ENCODE data around the gene BLOC1S4.

The BLOC1S4 gene

DNA sequence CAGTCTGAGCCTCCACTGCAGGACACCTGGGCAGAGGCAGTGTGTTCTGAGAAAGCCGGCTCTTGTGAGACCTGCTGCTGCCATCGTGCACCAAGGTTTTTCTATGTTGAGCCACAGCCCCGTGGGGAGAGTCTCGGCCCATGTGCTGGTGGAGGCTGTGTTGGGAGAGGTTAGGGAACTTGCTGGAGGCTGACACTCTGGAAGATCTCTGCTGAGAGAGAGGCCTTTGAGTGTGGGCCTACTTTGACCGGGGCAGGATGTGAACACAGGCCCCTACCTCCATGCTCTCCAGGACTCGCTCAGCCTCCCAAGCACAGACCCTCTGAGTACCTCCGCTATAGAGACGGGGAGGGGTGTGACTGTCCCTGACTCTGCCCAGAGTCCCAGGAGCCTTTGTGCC is 23.6 kb upstream of the BLOC1S4 start:
- DNase-seq (ENCODE audit: low read depth in 2 of 2) = no peak

DNA sequence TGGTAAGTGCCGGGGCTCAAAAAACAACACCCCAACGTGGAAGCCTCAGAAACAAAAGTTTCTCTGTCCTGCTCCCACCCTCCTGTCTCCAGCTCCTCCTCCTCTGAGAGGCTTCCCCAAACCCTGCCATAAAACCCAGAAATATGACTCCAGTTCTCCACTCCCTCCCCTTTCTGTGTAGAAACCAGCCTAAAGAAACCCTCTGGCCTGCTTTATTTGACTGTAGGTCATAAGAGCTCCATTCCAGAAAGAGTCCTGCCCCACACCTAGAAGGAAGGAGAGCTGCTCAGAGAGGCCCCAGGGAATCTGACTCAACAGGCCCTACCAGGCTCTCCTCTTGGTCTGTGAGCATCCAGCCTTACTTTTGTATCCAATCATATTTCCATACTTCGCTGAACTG is 23.2 kb upstream of the BLOC1S4 start:
- no peak for DNase-seq (ENCODE audit: low read depth in 2 of 2)

DNA sequence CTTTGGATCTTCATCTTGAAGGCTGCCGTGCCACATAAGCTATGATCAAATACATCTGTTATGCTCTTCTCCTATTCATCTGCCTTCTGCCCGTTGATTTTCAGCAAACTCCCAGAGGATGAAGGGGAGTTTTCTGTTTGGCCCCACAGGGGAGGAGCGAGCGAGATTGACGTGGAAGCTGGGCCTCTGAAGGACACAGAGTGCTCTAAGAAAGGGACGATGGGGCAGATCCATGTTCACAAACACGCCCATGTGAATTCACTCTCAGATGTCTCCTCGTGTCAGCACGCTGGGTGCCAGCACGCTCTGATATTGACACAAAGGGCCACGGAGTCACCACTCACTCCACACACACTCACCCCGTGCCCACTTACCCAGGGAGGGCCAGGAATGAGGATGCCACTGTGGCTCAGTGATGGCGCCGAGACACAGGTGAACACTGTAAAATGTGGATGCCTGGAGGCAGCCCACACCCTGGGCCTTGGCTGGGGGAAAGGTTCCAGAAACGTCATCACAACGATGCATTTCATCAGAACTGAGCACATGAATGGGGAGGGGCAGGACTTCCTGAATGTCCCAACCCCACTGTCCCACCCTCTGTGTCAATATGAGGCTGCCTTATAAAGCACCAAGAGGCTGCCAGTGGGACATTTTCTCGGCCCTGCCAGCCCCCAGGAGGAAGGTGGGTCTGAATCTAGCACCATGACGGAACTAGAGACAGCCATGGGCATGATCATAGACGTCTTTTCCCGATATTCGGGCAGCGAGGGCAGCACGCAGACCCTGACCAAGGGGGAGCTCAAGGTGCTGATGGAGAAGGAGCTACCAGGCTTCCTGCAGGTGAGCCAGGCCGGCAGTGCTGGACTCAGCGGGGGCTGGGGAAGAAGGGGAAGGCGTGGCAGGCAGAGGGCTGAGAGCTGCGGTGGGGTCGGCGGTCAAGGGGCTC is 22.5 kb upstream of the BLOC1S4 start, which contains the start of gene S100P:
Gene S100P, plus strand, starts transcription at position 648 of the 946 bp plus-strand sequence. Its CDS starts 55 bp downstream, at position 703.
- DNase-seq (ENCODE audit: low read depth in 2 of 2) = no peak

DNA sequence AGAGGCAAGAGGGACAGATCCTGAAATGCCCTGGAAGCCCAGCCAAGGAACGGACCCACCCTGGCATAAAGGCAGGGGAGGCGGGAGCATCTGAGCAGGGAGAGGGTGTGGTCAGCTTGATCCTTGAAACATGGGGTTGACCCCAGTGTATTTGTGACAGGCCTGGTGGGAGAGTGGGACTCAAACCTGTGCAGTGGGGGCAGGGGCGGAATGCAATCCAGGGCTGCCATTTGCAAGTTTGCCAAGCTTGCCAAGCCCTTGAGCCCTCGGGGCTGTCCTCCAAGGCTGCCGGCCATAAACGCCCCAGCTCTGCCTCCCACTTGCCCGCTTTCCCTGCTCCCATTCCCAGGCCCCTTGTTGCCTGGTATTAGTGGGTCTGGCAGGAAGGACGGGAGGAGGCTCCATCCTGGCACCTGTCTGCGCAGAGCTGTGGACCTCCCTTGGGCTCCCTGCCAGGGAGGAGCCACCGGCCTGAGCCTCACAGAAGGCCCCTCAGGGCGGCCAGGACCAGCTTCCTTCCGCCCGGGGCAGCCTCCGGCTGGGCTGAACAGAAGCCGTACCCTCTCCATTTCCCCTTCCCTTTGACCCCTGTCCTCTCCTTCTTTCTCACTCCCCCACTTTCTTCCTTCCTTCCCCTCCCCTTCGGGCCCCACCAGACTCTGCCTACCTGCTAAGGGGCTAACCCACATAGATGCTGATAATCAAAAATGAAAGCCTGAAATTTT is 21.6 kb upstream of the BLOC1S4 start:
- DNase-seq (ENCODE audit: low read depth in 2 of 2) = no peak

DNA sequence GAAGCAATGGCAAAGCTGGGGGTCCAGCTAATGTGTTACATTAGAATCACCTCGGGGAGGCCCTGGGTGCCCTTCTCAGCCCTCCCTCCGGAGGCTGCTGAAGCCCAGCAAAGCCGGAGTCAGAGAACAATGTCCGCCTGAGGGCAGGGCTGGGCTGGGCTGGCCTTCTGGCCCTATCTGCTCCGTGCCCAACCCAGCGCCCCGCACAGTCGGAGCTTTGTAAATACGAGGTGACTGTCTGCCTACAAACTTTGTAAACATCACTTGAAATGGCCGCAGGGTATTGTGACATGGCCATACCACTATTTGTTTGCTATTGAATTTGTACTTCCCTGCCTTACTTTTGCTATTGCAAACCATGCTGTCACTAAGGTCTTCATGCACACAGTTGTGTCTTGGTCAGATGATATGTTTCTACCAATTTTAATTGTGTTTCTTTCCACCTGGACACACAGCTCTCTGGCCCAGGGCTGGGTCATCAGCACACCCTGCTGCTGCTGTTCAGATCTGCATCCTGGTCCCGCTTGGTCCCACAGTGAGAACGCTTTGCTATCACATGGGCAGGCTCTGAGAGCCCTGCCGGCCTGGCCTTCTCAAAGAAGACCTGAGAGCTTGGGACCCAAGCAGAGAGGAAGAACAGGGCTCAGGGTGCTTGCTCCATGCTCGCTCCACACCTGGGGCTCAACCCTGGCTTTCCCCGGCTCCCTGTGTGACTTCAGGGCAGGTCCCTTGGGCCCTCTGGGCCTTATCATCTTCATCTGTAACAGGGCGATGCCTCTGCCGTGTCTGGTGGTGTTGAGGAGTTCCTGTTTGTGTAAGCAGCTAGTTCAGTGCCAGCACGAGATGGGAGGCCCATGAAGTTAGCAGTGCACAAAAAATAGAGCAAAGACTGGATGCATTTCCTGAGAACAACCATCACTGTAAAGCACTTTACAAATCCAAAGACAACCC is 20.0 kb upstream of the BLOC1S4 start:
- no peak for DNase-seq (ENCODE audit: low read depth in 2 of 2)

DNA sequence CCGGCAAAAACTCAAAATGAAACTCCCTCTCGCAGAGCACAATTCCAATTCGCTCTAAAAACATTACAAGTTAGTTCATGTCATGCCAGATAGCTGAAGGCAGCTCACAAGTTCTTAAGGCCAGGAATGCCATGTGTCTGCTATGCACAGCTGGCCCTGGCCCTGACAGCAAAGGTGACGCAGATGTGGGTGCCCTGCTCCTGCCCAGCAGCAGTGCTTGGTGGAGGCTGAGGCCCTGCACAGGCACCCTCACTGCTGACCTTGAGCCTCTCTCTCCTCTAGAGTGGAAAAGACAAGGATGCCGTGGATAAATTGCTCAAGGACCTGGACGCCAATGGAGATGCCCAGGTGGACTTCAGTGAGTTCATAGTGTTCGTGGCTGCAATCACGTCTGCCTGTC is 19.4 kb upstream of the BLOC1S4 start:
- no peak for DNase-seq (ENCODE audit: low read depth in 2 of 2)

DNA sequence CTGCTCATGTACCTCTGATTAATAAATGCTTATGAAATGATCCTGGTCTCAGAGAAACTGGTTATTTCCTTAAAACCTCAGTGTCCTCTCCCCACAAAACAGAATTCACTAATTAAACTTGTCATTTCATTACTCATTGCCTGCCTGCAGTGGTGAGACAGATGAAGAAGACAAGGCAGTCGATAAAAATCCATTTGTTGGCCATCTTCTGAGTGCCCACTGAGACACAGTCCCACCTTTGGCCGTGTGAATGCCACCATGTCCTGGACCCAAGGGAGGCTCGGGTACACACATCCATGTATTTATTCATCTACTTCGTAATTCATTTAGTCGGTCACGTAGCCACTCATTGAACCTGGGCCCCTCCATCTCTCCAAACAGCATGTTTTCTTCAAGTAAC is 18.8 kb upstream of the BLOC1S4 start:
- no peak for DNase-seq (ENCODE audit: low read depth in 2 of 2)

DNA sequence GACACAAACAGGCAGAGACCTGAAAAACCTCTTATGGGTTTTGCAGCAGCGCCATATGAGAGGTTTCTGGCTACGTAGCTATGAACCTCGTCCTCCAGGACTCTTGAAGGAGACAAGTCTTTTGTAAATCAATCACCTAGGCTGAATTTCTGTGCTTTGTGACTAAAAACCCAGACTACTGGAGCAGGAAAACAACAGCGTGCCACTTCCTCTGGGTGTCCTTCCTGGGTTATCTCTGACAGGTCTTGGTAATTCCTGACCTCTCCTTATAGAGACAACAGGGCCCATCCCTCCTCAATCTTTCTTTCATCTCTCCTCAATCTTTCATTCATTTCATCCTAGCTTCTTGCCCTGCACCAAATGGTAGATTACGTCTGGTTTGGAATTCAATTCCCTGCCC is 16.6 kb upstream of the BLOC1S4 start:
- DNase-seq (ENCODE audit: low read depth in 2 of 2) = no peak

DNA sequence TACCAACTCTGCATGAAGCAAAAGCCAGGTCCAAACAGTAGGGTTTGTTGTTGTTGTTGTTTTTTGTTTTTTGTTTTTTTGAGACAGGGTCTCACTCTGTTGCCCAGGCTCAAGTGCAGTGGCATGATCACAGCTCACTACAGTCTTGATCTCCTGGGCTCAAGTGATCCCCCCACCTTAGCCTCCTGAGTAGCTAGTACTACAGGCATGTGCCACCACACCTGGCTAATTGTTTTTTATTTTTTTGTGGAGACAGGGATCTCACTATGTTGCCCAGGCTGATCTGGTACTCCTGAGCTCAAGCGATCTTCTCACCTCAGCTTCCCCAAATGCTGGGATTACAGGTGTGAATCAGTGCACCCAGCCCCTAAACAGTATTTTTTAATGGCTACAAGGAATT is 16.1 kb upstream of the BLOC1S4 start:
- DNase-seq (ENCODE audit: low read depth in 2 of 2) = no peak

DNA sequence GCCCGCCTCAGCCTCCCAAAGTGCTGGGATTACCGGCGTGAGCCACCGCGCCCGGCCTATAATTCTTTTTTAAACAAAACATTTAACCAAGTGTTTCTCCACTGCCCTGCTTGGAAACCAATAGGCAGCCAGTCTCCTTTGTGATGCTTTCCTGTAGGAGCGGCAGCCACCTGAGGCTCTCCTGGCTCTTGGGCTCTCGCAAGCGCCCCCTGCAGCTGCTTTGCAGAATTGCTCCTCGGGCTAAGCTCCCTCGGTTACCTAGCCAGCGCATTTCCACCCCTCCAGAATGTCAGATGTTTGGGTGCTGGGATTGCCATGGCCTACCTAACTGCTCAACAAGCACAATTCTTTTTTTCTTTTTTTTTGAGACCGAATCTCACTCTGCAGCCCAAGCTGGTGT is 14.6 kb upstream of the BLOC1S4 start:
- no peak for DNase-seq (ENCODE audit: low read depth in 2 of 2)

DNA sequence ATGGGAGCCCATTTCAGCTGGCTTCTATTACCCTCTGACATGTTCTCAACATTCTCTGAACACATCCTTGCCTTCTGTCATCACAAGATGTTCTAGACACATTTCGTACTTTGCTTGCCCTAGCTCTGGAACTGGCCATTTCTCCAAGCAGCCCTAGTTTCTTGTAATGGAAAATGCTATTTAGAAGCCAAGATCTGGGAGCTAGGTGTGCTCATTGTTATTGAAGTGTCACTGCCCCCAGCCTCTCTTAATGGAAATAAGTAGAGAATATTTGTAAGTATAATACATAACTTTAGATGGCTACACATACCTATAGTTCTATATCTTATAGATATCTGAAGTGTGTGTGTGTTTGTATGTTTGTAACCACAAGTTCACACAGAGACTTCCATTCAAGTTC is 13.2 kb upstream of the BLOC1S4 start:
- DNase-seq (ENCODE audit: low read depth in 2 of 2) = no peak

DNA sequence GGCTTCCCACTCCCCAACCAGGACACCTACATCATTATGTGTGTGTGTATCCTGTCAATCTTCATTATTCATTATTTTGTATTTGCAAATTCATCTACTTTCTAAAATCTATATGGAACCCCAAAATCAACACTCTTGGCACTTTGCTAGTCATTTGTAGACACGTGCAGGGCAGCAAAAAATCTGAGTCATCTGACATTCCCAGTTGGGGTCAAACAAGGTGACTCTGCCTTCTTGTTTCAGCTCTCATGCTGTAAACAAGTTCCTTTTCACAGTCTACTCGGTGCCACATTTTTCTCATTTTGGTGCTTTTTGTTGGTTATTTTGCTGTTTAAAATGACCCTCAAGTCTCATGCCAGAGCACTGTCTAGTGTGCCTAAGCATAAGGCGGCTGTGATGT is 12.2 kb upstream of the BLOC1S4 start:
- DNase-seq (ENCODE audit: low read depth in 2 of 2) = no peak

DNA sequence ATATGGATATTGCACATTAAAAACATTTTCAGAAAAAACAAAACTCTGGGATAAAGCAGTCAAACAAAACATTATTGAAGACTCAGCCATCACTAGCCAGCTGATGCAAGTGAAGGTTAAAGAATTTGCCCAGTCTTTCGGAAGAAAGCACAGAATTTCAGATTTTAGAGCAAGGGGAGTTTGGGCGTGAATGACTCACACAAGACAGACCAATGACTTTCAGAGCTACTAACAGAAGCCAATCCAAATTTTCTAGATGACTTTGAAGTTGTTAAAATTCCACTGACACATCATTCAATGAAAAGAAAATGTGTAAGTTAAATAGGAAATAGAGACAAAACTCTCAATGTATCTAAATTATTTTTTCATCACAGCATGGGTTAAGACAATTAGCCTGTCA is 10.3 kb upstream of the BLOC1S4 start:
- no peak for DNase-seq (ENCODE audit: low read depth in 2 of 2)

DNA sequence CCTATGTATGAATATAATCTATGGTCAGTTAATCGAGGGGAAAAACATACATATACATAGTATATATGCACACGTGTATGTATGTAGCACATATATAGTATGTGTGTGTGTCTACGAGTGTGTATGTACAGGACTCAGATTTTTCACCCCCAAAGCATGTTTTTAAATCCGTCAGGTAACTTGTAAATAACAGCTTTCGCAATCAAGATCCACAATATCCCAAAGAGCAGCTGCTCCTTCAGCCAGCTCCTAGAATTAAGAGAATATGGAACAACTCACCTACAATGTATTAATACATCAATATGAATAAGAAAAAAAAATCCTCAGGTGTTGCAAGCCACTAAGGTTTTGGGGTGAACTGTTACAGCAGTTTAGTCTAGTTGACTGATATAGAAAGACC is 9.8 kb upstream of the BLOC1S4 start:
- no peak for DNase-seq (ENCODE audit: low read depth in 2 of 2)

DNA sequence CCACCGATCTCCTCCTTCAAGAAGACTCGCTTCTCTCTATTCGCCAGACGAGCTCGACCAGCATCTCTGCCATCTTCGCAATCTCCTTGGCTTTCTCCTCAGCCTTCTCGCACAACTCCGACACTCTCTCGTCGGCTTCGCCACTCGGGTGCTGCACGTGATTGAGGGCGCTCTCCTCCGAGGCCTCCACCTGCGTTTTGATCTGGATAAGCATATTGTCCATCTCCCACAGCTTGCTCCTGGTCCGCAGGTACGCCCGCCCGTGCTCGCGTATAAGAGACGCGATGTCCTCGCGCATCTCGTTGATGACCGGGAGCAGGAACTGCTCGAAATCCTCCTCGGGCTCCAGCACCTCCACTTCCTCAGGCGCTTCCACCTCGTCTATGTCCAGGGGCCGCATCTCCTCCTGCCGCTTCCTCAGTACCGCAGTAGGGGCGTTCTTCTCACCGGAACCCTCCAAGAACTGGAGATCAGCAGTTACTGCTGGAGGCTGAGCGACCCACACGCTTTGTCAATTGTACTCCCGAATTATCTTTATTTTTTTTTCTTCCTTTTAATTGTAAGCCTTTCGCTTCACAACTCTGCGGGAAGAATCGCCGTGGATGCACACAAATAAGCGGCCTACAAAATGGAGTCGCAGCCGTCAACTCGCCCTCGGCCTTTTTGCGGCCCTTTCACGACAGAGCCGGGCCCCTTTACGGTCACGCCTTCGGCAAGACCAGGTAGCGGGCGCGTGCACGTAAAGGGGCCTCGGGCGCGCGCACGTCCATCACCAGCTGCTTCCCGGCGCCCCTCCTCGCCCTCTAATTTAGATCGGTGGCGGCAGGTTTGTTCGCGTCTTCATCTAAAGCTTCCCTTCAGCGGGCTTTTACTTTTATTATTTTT is 6.5 kb upstream of the BLOC1S4 start, which contains the start of gene MRFAP1L1:
Gene MRFAP1L1, minus strand, starts transcription at position 636 of the 885 bp plus-strand sequence. Its CDS starts 236 bp downstream, at position 400.
- DNase-seq (ENCODE audit: low read depth in 2 of 2) = peak; percentile 90 to 94

DNA sequence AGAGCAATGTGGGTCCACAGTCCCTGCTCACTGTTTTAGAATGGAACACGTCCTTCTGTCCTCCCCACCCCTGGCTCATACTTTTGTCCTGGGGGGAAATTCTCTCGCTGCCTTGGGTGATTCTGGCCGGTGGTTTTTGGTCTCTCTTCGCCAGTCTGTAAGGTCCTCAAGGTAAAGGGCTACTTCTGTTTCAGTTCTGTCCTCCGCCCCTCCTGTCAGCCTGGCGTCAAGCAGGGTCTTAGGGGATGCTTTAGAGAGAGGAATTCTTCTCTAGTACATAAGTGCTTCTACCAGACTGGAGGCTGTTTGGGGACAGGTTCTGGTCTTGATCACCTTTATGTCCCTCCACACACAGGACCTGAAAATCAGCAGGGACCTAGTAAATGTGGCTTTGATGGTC is 5.7 kb upstream of the BLOC1S4 start:
- DNase-seq (ENCODE audit: low read depth in 2 of 2) = no peak

DNA sequence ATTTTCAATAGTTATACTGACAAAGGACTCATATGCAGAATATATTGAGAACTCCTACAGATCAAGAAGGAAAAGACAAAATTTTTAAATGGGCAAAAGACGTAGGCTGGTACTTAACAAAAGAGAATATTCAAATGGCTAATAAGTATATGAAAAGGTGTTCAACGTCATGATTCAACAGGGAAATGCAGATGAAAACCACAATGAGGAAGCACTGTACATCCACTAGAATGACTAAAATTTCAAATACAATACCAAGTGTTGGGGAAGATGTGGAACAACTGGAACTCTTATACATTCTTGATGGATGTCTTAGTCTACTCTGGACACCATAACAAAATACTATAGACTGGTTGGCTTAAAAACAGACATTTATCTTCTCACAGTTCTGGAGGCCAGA is 5.0 kb upstream of the BLOC1S4 start:
- no peak for DNase-seq (ENCODE audit: low read depth in 2 of 2)

DNA sequence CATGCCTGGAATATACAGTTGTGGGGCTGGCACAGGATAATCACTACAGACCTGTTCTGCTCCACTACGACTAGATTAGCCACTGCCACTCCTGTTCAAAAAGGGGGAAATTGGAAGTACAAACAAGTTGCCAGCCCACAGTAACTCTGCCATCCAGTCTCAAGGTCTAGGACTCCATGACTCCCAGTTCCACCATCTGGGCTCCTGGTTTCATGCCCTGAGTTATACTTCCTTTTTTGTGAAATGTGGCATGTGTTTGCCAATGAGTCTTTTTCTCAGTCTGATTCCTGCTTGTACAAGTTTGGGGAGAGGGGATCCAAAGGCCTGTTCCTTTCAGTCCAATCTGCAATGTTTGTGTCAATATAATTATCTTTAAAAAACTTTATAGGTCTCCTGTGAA is 1.0 kb upstream of the BLOC1S4 start:
- no peak for DNase-seq (ENCODE audit: low read depth in 2 of 2)

DNA sequence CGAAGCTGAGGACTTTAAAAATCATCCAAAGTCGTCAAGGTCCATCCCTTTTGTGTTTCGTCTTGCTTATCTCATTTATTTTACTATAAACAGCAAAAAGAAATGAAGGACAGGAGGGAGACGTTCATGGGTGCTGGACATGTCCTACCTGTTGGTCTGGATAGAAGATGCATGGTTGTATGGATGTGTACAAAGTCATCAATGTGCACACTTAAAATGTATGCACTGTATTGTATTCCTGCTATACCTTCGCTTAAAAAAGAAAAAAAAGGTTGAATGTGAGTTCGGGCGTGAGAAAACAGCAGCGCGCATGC is 313 bp upstream of the BLOC1S4 start:
- no peak for DNase-seq (ENCODE audit: low read depth in 2 of 2)

DNA sequence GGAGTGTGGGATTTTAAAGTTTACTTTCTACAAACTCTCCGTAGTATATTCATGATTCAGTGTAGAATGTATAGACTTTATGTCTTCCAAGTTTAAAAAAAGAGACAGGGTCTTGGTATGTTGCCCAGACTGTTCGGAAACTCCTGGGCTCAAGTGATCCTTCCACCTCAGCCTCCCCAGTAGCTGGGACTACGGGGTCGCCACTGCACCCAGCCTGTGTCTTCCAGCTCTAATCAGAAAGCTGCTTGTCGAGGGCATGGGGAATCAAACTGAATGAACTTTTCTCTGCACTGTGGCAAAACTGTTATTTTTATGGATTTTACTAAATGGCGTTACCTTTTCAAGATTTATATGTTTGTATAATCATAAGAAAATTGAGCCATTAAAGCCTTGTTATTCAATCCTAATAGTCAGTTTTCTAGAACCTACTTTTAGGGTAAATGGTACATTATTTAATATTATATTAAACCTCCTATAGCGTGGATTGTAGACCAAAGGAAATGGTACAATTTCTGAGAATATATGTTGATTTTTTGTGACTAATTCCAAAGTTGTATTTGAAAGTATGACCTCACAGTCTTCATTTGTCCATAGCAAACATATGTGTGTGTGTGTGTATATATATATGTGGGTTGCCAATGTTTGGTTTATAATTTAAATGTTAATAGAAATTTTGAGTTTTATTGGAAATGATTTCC is 1.1 kb downstream of the BLOC1S4 start:
- DNase-seq (ENCODE audit: low read depth in 2 of 2) = no peak

Measured in stimulated activated CD8-positive, alpha-beta memory T cell treated with anti-CD3 and anti-CD28 coated beads, Interleukin-2, amount 100 ng/mL, for 1 hour (primary cell).